Measurements from ENCODE around the gene XCL2. TPM values are rescaled to one million over a fixed set of nuclear protein-coding genes. Genes with fewer than 3 reads are reported as not detected.

Gene XCL2
- total and polyA plus RNA-seq, 2 of the 4 experiments (the other 2 are of a cell fraction) = not detected

DNA sequence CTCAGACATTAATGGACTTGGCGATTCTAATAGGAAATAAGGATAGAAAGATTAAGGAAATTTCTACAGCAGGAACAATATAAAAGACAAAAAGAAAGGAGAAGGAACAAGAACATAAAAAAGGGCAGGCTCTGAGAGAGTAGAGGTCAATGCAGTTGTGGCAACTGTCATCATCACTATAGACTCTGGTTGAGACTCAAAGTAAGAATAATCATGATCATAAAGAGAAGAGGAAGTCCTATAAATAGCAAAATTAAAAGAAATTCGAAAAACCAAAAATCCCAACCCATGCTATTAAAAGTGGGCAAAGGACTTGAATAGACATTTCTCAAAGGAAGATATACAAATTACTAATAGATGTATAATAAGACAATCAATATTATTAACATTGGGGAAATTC is 18.2 kb upstream of the XCL2 start:
- no TSS peak for BruUV-seq (replicated peaks)
- H3K79me1 ChIP-seq (ENCODE audit: low read depth in 1 of 2, low read length in 2 of 2) = no peaks in the 10 kb centered on the region

More for the DNA sequence above, 18.2 kb upstream of the XCL2 start:
- Histone ChIP-seq H4K91ac (ENCODE audit: insufficient read depth, low read depth, low read length) (no peak overlapping the region), H3K9ac (ENCODE audit: low read depth, low read length) (no peak overlapping the region), H3K4me1 (ENCODE audit: control insufficient read depth, insufficient read depth, low read length) (no peaks in the 10 kb centered on the region), H2AK9ac (replicated peaks; ENCODE audit: low read depth, low read length, poor library complexity) (no peak overlapping the region), H3K9me3 (ENCODE audit: control insufficient read depth, insufficient read depth, low read length) (no peaks in the 10 kb centered on the region), H3K27ac (ENCODE audit: insufficient read depth, low read length) (no peak overlapping the region), H2BK15ac (ENCODE audit: low read depth, low read length) (no peak overlapping the region), H2AFZ (replicated peaks; ENCODE audit: low read length, poor library complexity) (no peak overlapping the region), H3K4me2 (ENCODE audit: low read depth, low read length) (no peak overlapping the region), H4K20me1 (ENCODE audit: insufficient read depth, low read length) (no peaks in the 10 kb centered on the region), H3K9me1 (ENCODE audit: insufficient read depth, low read length) (no peaks in the 10 kb centered on the region), H2BK20ac (ENCODE audit: low read depth, low read length) (no peak overlapping the region), H3K18ac (ENCODE audit: low read depth, low read length) (no peak overlapping the region), H2BK5ac (ENCODE audit: low read depth, low read length, poor library complexity, severe bottlenecking) (no peak overlapping the region), H3K27me3 (ENCODE audit: control insufficient read depth, insufficient read depth, low read length) (no peaks in the 10 kb centered on the region), H3K4me3 (ENCODE audit: insufficient read depth, low read depth, low read length) (no peak overlapping the region), H3K36me3 (ENCODE audit: control insufficient read depth, insufficient read depth, low read length) (no peaks in the 10 kb centered on the region), H2AK5ac (ENCODE audit: low read depth, low read length) (no peak overlapping the region), H2BK120ac (ENCODE audit: low read depth, low read length) (no peak overlapping the region), H3K4ac (ENCODE audit: low read depth, low read length) (no peak overlapping the region), H3K56ac (ENCODE audit: extremely low read depth, insufficient read depth, low read length) (no peak overlapping the region), H4K5ac (ENCODE audit: low read depth, low read length) (no peak overlapping the region), H3K23ac (ENCODE audit: low read depth, low read length) (no peak overlapping the region), H3K14ac (replicated peaks; ENCODE audit: low read depth, low read length) (no peak overlapping the region), H4K8ac (ENCODE audit: low read depth in 2 of 2, low read length in 2 of 2) (no peak overlapping the region)
- POLR2A ChIA-PET (ENCODE audit: unreplicated experiment) = interaction anchor here (0.6 kb wide), 1 partner anchor 44 kb away, joined by 9 read pairs; no protein-coding TSS in a partner anchor
- intact Hi-C loops (cut with micrococcal nuclease) (no loop called here), dilution Hi-C loops (cut with HindIII; ENCODE audit: low sequenced_read_pairs, unreplicated experiment) (no loop called here), in situ Hi-C loops (cut with MboI; ENCODE audit: low sequenced_read_pairs) (no loop called here)
- CTCF ChIA-PET = no interaction called here
- TF ChIP-seq, protein P1, sequence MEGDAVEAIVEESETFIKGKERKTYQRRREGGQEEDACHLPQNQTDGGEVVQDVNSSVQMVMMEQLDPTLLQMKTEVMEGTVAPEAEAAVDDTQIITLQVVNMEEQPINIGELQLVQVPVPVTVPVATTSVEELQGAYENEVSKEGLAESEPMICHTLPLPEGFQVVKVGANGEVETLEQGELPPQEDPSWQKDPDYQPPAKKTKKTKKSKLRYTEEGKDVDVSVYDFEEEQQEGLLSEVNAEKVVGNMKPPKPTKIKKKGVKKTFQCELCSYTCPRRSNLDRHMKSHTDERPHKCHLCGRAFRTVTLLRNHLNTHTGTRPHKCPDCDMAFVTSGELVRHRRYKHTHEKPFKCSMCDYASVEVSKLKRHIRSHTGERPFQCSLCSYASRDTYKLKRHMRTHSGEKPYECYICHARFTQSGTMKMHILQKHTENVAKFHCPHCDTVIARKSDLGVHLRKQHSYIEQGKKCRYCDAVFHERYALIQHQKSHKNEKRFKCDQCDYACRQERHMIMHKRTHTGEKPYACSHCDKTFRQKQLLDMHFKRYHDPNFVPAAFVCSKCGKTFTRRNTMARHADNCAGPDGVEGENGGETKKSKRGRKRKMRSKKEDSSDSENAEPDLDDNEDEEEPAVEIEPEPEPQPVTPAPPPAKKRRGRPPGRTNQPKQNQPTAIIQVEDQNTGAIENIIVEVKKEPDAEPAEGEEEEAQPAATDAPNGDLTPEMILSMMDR (conservative IDR thresholded peaks at IDR 0.05; ENCODE audit: low read depth, low read length) = no peak
- TF ChIP-seq RFX5 (IDR thresholded peaks at IDR 0.05; ENCODE audit: low read depth, low read length) = no peak
- ATAC-seq (ENCODE audit: low read depth) (no peak), DNase-seq (no peak)
- WGBS, 2 experiments (ENCODE audit: extremely low coverage in 2 of 2, insufficient read length in 1 of 2) = no CpG with 5 or more reads among the region's 2 CpGs
